H9 (cell line): Measurements from ENCODE around the gene PTEN. TPM values are rescaled to one million over a fixed set of nuclear protein-coding genes. Genes with fewer than 3 reads are reported as not detected.

Experiments
- DNase-seq: peaks from one replicate; pipeline ENCODE4 v3.0.0-alpha.2; 2017
- H2AFZ ChIP-seq: one replicate; pipeline ENCODE4 v1.6.1; 2013; ENCODE audit warnings: mild to moderate bottlenecking, low read length, control low read depth, moderate library complexity
- H2AK5ac ChIP-seq: 2 replicates; pipeline ENCODE4 v1.6.1; 2013; ENCODE audit warnings: low read length, control low read depth, mixed read lengths; ENCODE audit not compliant: insufficient read length
- H2BK120ac ChIP-seq: one replicate; pipeline ENCODE4 v1.6.1; 2013; ENCODE audit warnings: low read depth, mild to moderate bottlenecking, low read length, control low read depth, inconsistent platforms; ENCODE audit not compliant: poor library complexity, severe bottlenecking
- H2BK12ac ChIP-seq: 2 replicates; pipeline ENCODE4 v1.6.1; 2013; ENCODE audit warnings: low read length, control low read depth, mixed read lengths, low read depth; ENCODE audit not compliant: insufficient read length
- H2BK15ac ChIP-seq: 2 replicates; pipeline ENCODE4 v1.6.1; 2013; ENCODE audit warnings: low read depth, low read length, control low read depth
- H2BK20ac ChIP-seq: one replicate; pipeline ENCODE4 v1.6.1; 2013; ENCODE audit warnings: low read depth, mild to moderate bottlenecking, low read length, control low read depth, inconsistent platforms; ENCODE audit not compliant: poor library complexity, severe bottlenecking
- H2BK5ac ChIP-seq: 2 replicates; pipeline ENCODE4 v1.6.1; 2013; ENCODE audit warnings: low read length, control low read depth, mixed read lengths; ENCODE audit not compliant: insufficient read length
- H3K14ac ChIP-seq: 2 replicates; pipeline ENCODE4 v1.6.1; 2013; ENCODE audit warnings: low read length, control low read depth; ENCODE audit not compliant: insufficient read depth
- H3K18ac ChIP-seq: 2 replicates; pipeline ENCODE4 v1.6.1; 2013; ENCODE audit warnings: low read depth, mild to moderate bottlenecking, mixed read lengths, low read length, control low read depth; ENCODE audit not compliant: insufficient read length
- H3K23ac ChIP-seq: 2 replicates; pipeline ENCODE4 v1.6.1; 2013; ENCODE audit warnings: low read length, control low read depth, mixed read lengths, low read depth; ENCODE audit not compliant: insufficient read length
- H3K23me2 ChIP-seq: 2 replicates; pipeline ENCODE4 v1.6.1; 2013; ENCODE audit warnings: low read depth, mild to moderate bottlenecking, mixed read lengths, low read length, control low read depth; ENCODE audit not compliant: insufficient read length, poor library complexity, severe bottlenecking
- H3K27ac ChIP-seq: 2 replicates; pipeline ENCODE4 v1.5.1; 2013; ENCODE audit warnings: low read length, control low read depth, mixed read lengths, low read depth; ENCODE audit not compliant: insufficient read length
- H3K27me3 ChIP-seq: 2 replicates; pipeline ENCODE4 v1.6.1; 2013; ENCODE audit warnings: low read length, control low read depth, inconsistent platforms; ENCODE audit not compliant: insufficient read depth
- H3K4ac ChIP-seq: 2 replicates; pipeline ENCODE4 v1.6.1; 2013; ENCODE audit warnings: low read depth, mild to moderate bottlenecking, control low read depth, inconsistent platforms, low read length, moderate library complexity
- H3K4me1 ChIP-seq: 2 replicates; pipeline ENCODE4 v1.6.1; 2013; ENCODE audit warnings: low read length, control low read depth, inconsistent platforms; ENCODE audit not compliant: insufficient read depth
- H3K4me2 ChIP-seq: 2 replicates; pipeline ENCODE4 v1.6.1; 2013; ENCODE audit warnings: low read length, control low read depth, mixed read lengths; ENCODE audit not compliant: insufficient read length, insufficient read depth
- H3K56ac ChIP-seq: 2 replicates; pipeline ENCODE4 v1.6.1; 2013; ENCODE audit warnings: low read depth, mild to moderate bottlenecking, mixed read lengths, low read length, control low read depth; ENCODE audit not compliant: insufficient read length
- H3K79me1 ChIP-seq: 2 replicates; pipeline ENCODE4 v1.6.1; 2013; ENCODE audit warnings: low read depth, mild to moderate bottlenecking, moderate library complexity, low read length, control low read depth, inconsistent platforms; ENCODE audit not compliant: insufficient read depth, poor library complexity, severe bottlenecking
- H3K79me2 ChIP-seq: 2 replicates; pipeline ENCODE4 v1.6.1; 2013; ENCODE audit warnings: low read length, control low read depth, inconsistent platforms; ENCODE audit not compliant: insufficient read depth
- H3K9ac ChIP-seq: 2 replicates; pipeline ENCODE4 v1.6.1; 2013; ENCODE audit warnings: low read length, control low read depth, mixed read lengths; ENCODE audit not compliant: insufficient read length; ENCODE audit errors: extremely low read depth
- H3K9me3 ChIP-seq: one replicate; pipeline ENCODE4 v1.6.1; 2013; ENCODE audit warnings: low read depth, low read length, inconsistent platforms; ENCODE audit not compliant: control insufficient read depth
- H3T11ph ChIP-seq: one replicate; pipeline ENCODE4 v1.6.1; 2013; ENCODE audit warnings: mild to moderate bottlenecking, low read length, control low read depth, inconsistent platforms
- H4K20me1 ChIP-seq: one replicate; pipeline ENCODE4 v1.6.1; 2013; ENCODE audit not compliant: control insufficient read depth, insufficient read length, insufficient read depth
- H4K5ac ChIP-seq: 2 replicates; pipeline ENCODE4 v1.6.1; 2013; ENCODE audit warnings: low read depth, mild to moderate bottlenecking, mixed read lengths, low read length, control low read depth; ENCODE audit not compliant: insufficient read length
- H4K8ac ChIP-seq: replicated peaks from 2 replicates; pipeline ENCODE4 v1.6.1; 2013; ENCODE audit warnings: low read length, control low read depth, mixed read lengths, low read depth; ENCODE audit not compliant: insufficient read length
- H4K91ac ChIP-seq: 2 replicates; pipeline ENCODE4 v1.6.1; 2013; ENCODE audit warnings: low read depth, mild to moderate bottlenecking, moderate library complexity, mixed read lengths, low read length, control low read depth; ENCODE audit not compliant: insufficient read length
- H3K27ac Mint-ChIP-seq, 3 experiments: 2 replicates in 2 of 3; 3 replicates in 1 of 3; pipeline ENCODE4 v1.8.0; 2020 to 2021; ENCODE audit warnings: mixed read lengths in 3 of 3, mild to moderate bottlenecking in 1 of 3, moderate library complexity in 1 of 3
- H3K27me3 Mint-ChIP-seq: 2 replicates; pipeline ENCODE4 v1.8.0; 2021; ENCODE audit warnings: low read depth, mild to moderate bottlenecking, moderate library complexity, mixed read lengths
- H3K36me3 Mint-ChIP-seq, 3 experiments: 2 replicates in 2 of 3; 3 replicates in 1 of 3; pipeline ENCODE4 v1.8.0; 2020 to 2021; ENCODE audit warnings: low read depth in 3 of 3, mixed read lengths in 3 of 3; ENCODE audit not compliant: insufficient read depth in 1 of 3
- H3K4me1 Mint-ChIP-seq, 2 experiments: 2 replicates each; pipeline ENCODE4 v1.8.0; 2020; ENCODE audit warnings: mixed read lengths in 2 of 2
- H3K4me3 Mint-ChIP-seq, 2 experiments: 2 replicates in 1 of 2; 3 replicates in 1 of 2; pipeline ENCODE4 v1.8.0; 2020 to 2021; ENCODE audit warnings: mild to moderate bottlenecking in 2 of 2, mixed read lengths in 2 of 2, moderate library complexity in 1 of 2
- H3K9me3 Mint-ChIP-seq, 2 experiments: 2 replicates in 1 of 2; 3 replicates in 1 of 2; pipeline ENCODE4 v1.8.0; 2020; ENCODE audit warnings: mild to moderate bottlenecking in 2 of 2, mixed read lengths in 2 of 2, moderate library complexity in 1 of 2
- WGBS: extraction: QIAGEN DNeasy Blood & Tissue Kit; methylation state at CpG from one replicate; pipeline ENCODE4 v1.1.7; 2013; ENCODE audit warnings: missing lambda C conversion rate, low lambda C conversion rate, mixed read lengths; ENCODE audit not compliant: insufficient read length; ENCODE audit errors: extremely low coverage; 5-methylcytosine and 5-hydroxymethylcytosine counted together
- total RNA-seq: library from RNA; stranded (reverse); gene quantifications from 2 replicates; pipeline ENCODE4 v1.2.1, GENCODE V29; 2021
- TF ChIP-seq, protein P1 (sequence below): fragments of 200-600 bp; sonication (generic); conservative IDR thresholded peaks from 3 replicates; pipeline ENCODE4 v1.8.0; 2021; ENCODE audit warnings: antibody characterized with exemption, mild to moderate bottlenecking

The PTEN gene
- total RNA-seq, 1 experiment from 2014 or later: 52.8 TPM

DNA sequence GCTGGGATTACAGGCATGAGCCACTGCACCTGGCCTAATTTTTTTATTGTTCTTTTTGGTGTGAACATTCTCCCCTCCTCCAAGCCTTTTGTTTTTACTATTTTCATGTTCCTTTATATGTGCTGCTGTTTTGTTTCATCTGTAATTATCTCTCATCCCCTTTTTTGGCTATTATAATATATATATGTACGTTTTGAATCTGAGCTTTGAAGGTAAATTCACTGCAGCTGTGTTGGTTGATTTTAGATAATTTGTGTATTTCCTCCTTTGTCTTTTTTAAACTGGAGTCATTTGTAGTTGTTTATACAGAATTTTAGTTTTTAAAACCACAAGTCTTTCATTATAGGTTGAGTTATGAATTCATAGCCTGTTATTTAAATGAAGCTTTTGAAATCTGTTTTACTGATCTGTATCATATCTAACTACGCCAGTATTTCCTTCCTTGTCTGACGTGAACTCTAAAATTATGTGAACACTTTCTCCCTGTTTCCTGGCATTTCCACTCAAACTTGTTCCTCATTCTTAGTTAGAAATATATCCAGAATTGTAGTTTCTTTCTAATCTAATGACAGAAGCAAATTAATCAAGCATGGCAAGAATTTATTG lies 54.9 kb downstream of the PTEN start:
- Histone ChIP-seq H3K23ac (no peak overlapping the region), H3K79me2 (peaks cover 8% of the 10 kb centered on the region; the same call in 1 of the 2 replicates), H4K20me1 (no peaks in the 10 kb centered on the region), H2BK120ac (no peak overlapping the region), H4K91ac (no peak overlapping the region), H3K27ac (no peak overlapping the region), H3K56ac (no peak overlapping the region), H2AK5ac (no peak overlapping the region), H3K4me2 (no peak overlapping the region), H3K18ac (no peak overlapping the region), H2BK12ac (no peak overlapping the region), H3K9me3 (no peaks in the 10 kb centered on the region), H3K14ac (no peak overlapping the region), H3K27me3 (no peaks in the 10 kb centered on the region), H4K5ac (no peak overlapping the region), H3K4ac (no peak overlapping the region), H4K8ac (no peak overlapping the region), H2AFZ (no peak overlapping the region), H3K79me1 (peaks cover 5% of the 10 kb centered on the region), H3K9ac (no peak overlapping the region), H3T11ph (no peak overlapping the region), H2BK20ac (no peak overlapping the region), H2BK15ac (no peak overlapping the region), H3K4me1 (peaks cover 5% of the 10 kb centered on the region; the same call in 1 of the 2 replicates), H3K23me2 (no peaks in the 10 kb centered on the region), H2BK5ac (no peak overlapping the region)
- Mint-ChIP-seq H3K9me3 (peaks cover 0 to 2% of the 10 kb centered on the region in 2 experiments; a peak in 1 of 5 replicates), H3K27ac (no peak overlapping the region), H3K4me1 (peaks cover 40 to 48% of the 10 kb centered on the region in 2 experiments), H3K36me3 (peaks cover 4 to 13% (median 8%) of the 10 kb centered on the region in 3 experiments), H3K4me3 (no peak overlapping the region), H3K27me3 (no peaks in the 10 kb centered on the region)
- no CpG with 5 or more reads among the region's 3 CpGs for WGBS
- TF ChIP-seq, protein P1, sequence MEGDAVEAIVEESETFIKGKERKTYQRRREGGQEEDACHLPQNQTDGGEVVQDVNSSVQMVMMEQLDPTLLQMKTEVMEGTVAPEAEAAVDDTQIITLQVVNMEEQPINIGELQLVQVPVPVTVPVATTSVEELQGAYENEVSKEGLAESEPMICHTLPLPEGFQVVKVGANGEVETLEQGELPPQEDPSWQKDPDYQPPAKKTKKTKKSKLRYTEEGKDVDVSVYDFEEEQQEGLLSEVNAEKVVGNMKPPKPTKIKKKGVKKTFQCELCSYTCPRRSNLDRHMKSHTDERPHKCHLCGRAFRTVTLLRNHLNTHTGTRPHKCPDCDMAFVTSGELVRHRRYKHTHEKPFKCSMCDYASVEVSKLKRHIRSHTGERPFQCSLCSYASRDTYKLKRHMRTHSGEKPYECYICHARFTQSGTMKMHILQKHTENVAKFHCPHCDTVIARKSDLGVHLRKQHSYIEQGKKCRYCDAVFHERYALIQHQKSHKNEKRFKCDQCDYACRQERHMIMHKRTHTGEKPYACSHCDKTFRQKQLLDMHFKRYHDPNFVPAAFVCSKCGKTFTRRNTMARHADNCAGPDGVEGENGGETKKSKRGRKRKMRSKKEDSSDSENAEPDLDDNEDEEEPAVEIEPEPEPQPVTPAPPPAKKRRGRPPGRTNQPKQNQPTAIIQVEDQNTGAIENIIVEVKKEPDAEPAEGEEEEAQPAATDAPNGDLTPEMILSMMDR: no peak
- DNase-seq: no peak
